ENCODE measurements around the gene RETREG3.

- TF ChIP-seq CTCF (conservative IDR thresholded peaks at IDR 0.05; ENCODE audit: low read length) = no peak
- no peak for TF ChIP-seq EZH2phosphoT487 (IDR thresholded peaks at IDR 0.05; ENCODE audit: borderline replicate concordance, low read depth, low read length)
These were observed 45.2 kb downstream of the RETREG3 start for GRCh38 chr17:42563950-42564349.

Measured in OCI-LY7 (cell line).